ENCODE measurements around the gene TMEM270. TPM values are rescaled to one million over a fixed set of nuclear protein-coding genes. Genes with fewer than 3 reads are reported as not detected.

TMEM270 gene
- total RNA-seq, 1 experiment from 2014 or later, result 1.1 TPM

- TF ChIP-seq RAD21 (IDR thresholded peaks at IDR 0.05; ENCODE audit: low read depth), result peak; percentile 91
- TF ChIP-seq ZFX (IDR thresholded peaks at IDR 0.05), result no peak
- peak; percentile 70 to 75 (median 73); a peak in 5 of 6 replicates for TF ChIP-seq CTCF (IDR thresholded peaks at IDR 0.05 in 2 of 3, conservative IDR thresholded peaks at IDR 0.05 in 1 of 3; ENCODE audit: borderline replicate concordance in 1 of 3, insufficient read depth in 1 of 3, low read depth in 2 of 3, low read length in 2 of 3)
- H3K36me3 ChIP-seq (ENCODE audit: control insufficient read depth in 1 of 2, insufficient read depth in 2 of 2, low read length in 2 of 2), result no peaks in the 10 kb centered on the region
- no peaks in the 10 kb centered on the region for H3K27me3 ChIP-seq (ENCODE audit: insufficient read depth, low read length)
- ATAC-seq (peak; percentile 88), DNase-seq (ENCODE audit: low read depth, low spot score) (no peak)
- ChIA-PET POLR2A (no interaction called here), CTCF (interaction anchor here (2.8 kb wide), 1 partner anchor 160 kb away, joined by 23 read pairs; no protein-coding TSS in a partner anchor), RAD21 (ENCODE audit: low non-redundant PET in 1 of 2, low total read pairs in 2 of 2, uncharacterized antibody in 2 of 2, unreplicated experiment in 2 of 2) (interaction anchor here in 1 of 2 experiments (0.9 kb wide), 1 partner anchor 161 kb away, joined by 3 read pairs; no protein-coding TSS in a partner anchor)
- no TSS peak for BruUV-seq (replicated peaks)
- no peaks in the 10 kb centered on the region for H3K79me2 ChIP-seq (ENCODE audit: insufficient read depth, low read length)
- no peaks in the 10 kb centered on the region for H3K9me2 ChIP-seq (ENCODE audit: insufficient read depth)
- no peak overlapping the region for H3K4me2 ChIP-seq (ENCODE audit: low read length)
- no peak overlapping the region for H3K9ac ChIP-seq (ENCODE audit: low read length)
- intact Hi-C loops (cut with micrococcal nuclease), result loop anchor here (1.0 kb wide), 4 partner anchors 113 to 535 kb away; no protein-coding TSS in a partner anchor
- no peaks in the 10 kb centered on the region for H3K9me3 ChIP-seq (ENCODE audit: control insufficient read depth in 1 of 2, insufficient read depth in 1 of 2, low read depth in 1 of 2, low read length in 2 of 2)
- no peak overlapping the region for H3K4me3 ChIP-seq (replicated peaks in 1 of 2; ENCODE audit: low read depth in 1 of 2, low read length in 2 of 2)
- no peaks in the 10 kb centered on the region for H3K4me1 ChIP-seq (ENCODE audit: control insufficient read depth in 1 of 2, insufficient read depth in 2 of 2, low read length in 2 of 2)
- H4K20me1 ChIP-seq (ENCODE audit: insufficient read depth), result no peaks in the 10 kb centered on the region
- no peak overlapping the region for H3K27ac ChIP-seq (ENCODE audit: low read depth, low read length)
- H2AFZ ChIP-seq (ENCODE audit: low read depth, low read length, poor library complexity, severe bottlenecking), result no peak overlapping the region
These were observed 4.9 kb downstream of the TMEM270 start for GRCh38 chr7:73865738-73866445.

GRCh38 chr7:73866446-73866767 is 5.4 kb downstream of the TMEM270 start:
- Histone ChIP-seq H4K20me1 (ENCODE audit: insufficient read depth) (no peaks in the 10 kb centered on the region), H3K27ac (ENCODE audit: low read depth, low read length) (no peak overlapping the region), H3K9ac (ENCODE audit: low read length) (no peak overlapping the region), H3K9me3 (ENCODE audit: control insufficient read depth in 1 of 2, insufficient read depth in 1 of 2, low read depth in 1 of 2, low read length in 2 of 2) (no peaks in the 10 kb centered on the region), H3K79me2 (ENCODE audit: insufficient read depth, low read length) (no peaks in the 10 kb centered on the region), H2AFZ (ENCODE audit: low read depth, low read length, poor library complexity, severe bottlenecking) (no peak overlapping the region), H3K27me3 (ENCODE audit: insufficient read depth, low read length) (no peaks in the 10 kb centered on the region), H3K4me1 (ENCODE audit: control insufficient read depth in 1 of 2, insufficient read depth in 2 of 2, low read length in 2 of 2) (no peaks in the 10 kb centered on the region), H3K4me3 (replicated peaks in 1 of 2; ENCODE audit: low read depth in 1 of 2, low read length in 2 of 2) (no peak overlapping the region), H3K4me2 (ENCODE audit: low read length) (no peak overlapping the region), H3K36me3 (ENCODE audit: control insufficient read depth in 1 of 2, insufficient read depth in 2 of 2, low read length in 2 of 2) (no peaks in the 10 kb centered on the region), H3K9me2 (ENCODE audit: insufficient read depth) (no peaks in the 10 kb centered on the region)
- intact Hi-C loops (cut with micrococcal nuclease), result loop anchor here (1.0 kb wide), 4 partner anchors 113 to 535 kb away; no protein-coding TSS in a partner anchor
- RAD21 ChIA-PET (ENCODE audit: low non-redundant PET in 1 of 2, low total read pairs in 2 of 2, uncharacterized antibody in 2 of 2, unreplicated experiment in 2 of 2), result interaction anchor here in 1 of 2 experiments (0.9 kb wide), 1 partner anchor 160 kb away, joined by 3 read pairs; no protein-coding TSS in a partner anchor
- DNase-seq (ENCODE audit: low read depth, low spot score) (no peak), ATAC-seq (peak; percentile 34)
- POLR2A ChIA-PET, result no interaction called here
- BruUV-seq (replicated peaks), result no TSS peak
- CTCF ChIA-PET, result interaction anchor here (2.8 kb wide), 1 partner anchor 160 kb away, joined by 23 read pairs; no protein-coding TSS in a partner anchor
- TF ChIP-seq REST (IDR thresholded peaks at IDR 0.05; ENCODE audit: low read depth) (no peak), POLR2A (IDR thresholded peaks at IDR 0.05; ENCODE audit: borderline replicate concordance, extremely low read depth, insufficient read depth, insufficient read length) (no peak), SRF (IDR thresholded peaks at IDR 0.05; ENCODE audit: low read depth) (no peak), ZNF274 (IDR thresholded peaks at IDR 0.05; ENCODE audit: low read depth, low read length) (no peak), SIN3A (IDR thresholded peaks at IDR 0.05; ENCODE audit: low read depth) (no peak), ZBTB33 (IDR thresholded peaks at IDR 0.05; ENCODE audit: extremely low read depth, insufficient replicate concordance, low read length) (no peak), POLR2AphosphoS5 (IDR thresholded peaks at IDR 0.05; ENCODE audit: low read depth, low read length) (no peak)

Data from HCT116 (cell line).